ENCODE data around the gene NCK2.

GRCh38 chr2:105864262-105864661 is 119.5 kb downstream of the NCK2 start:
- TF ChIP-seq CTCF (IDR thresholded peaks at IDR 0.05) (no peak), POLR2A (IDR thresholded peaks at IDR 0.05) (no peak)
